CD8-positive, alpha-beta memory T cell (primary cell): Measurements from ENCODE around the gene PLXNA3. TPM values are rescaled to one million over a fixed set of nuclear protein-coding genes. Genes with fewer than 3 reads are reported as not detected.
A peak's percentile ranks its signal among the peaks of the same experiment; 100 is the strongest.

Source experiments
- CTCF ChIA-PET: fragments of 350-600 bp; sonication (Branson Sonifier 250); formaldehyde crosslinking; loops from one replicate; lab custom pipeline; 2021; ENCODE audit warnings: antibody characterized with exemption; lab: Charles Lee
- POLR2A ChIA-PET: fragments of 350-600 bp; sonication (Branson Sonifier 250); formaldehyde crosslinking; loops from one replicate; lab custom pipeline; 2021; ENCODE audit warnings: antibody characterized with exemption; lab: Charles Lee
- DNase-seq, 5 donors: peaks; one replicate each; pipeline versions ENCODE4 v3.0.0 to v3.0.0-alpha.2; 2020 to 2022; ENCODE audit warnings: mixed read lengths in 1 of 5
- H3K27ac ChIP-seq: one replicate; pipeline ENCODE4 v1.7.0; 2013; ENCODE audit warnings: low read depth, mild to moderate bottlenecking, low read length, moderate library complexity
- H3K27me3 ChIP-seq: 2 replicates; pipeline ENCODE4 v1.7.0; 2013; ENCODE audit warnings: low read length, mild to moderate bottlenecking; ENCODE audit not compliant: insufficient read depth, poor library complexity, severe bottlenecking
- H3K36me3 ChIP-seq: 2 replicates; pipeline ENCODE4 v1.7.0; 2013; ENCODE audit warnings: mild to moderate bottlenecking, low read length, moderate library complexity; ENCODE audit not compliant: insufficient read depth
- H3K4me1 ChIP-seq: 2 replicates; pipeline ENCODE4 v1.7.0; 2013; ENCODE audit warnings: mild to moderate bottlenecking, low read length, moderate library complexity; ENCODE audit not compliant: insufficient read depth
- H3K4me3 ChIP-seq: 2 replicates; pipeline ENCODE4 v1.7.0; 2013; ENCODE audit warnings: mild to moderate bottlenecking, low read length
- H3K9me3 ChIP-seq: 2 replicates; pipeline ENCODE4 v1.7.0; 2013; ENCODE audit warnings: mild to moderate bottlenecking, low read length
- H3K27ac Mint-ChIP-seq, 8 donors: one replicate each; pipeline ENCODE4 v1.8.0; 2020 to 2021; ENCODE audit warnings: mixed read lengths in 8 of 8, mild to moderate bottlenecking in 6 of 8, inconsistent platforms in 3 of 8, moderate library complexity in 3 of 8
- H3K27me3 Mint-ChIP-seq, 2 donors: one replicate each; pipeline ENCODE4 v1.8.0; 2020 to 2021; ENCODE audit warnings: mixed read lengths in 2 of 2, mild to moderate bottlenecking in 1 of 2, moderate library complexity in 1 of 2
- H3K36me3 Mint-ChIP-seq, 3 donors: one replicate each; pipeline ENCODE4 v1.8.0; 2020 to 2021; ENCODE audit warnings: mixed read lengths in 3 of 3, inconsistent platforms in 1 of 3, mild to moderate bottlenecking in 1 of 3
- H3K4me1 Mint-ChIP-seq, 3 donors: one replicate each; pipeline ENCODE4 v1.8.0; 2020 to 2021; ENCODE audit warnings: mixed read lengths in 3 of 3, inconsistent platforms in 1 of 3, mild to moderate bottlenecking in 1 of 3
- H3K4me3 Mint-ChIP-seq, 7 donors: one replicate each; pipeline ENCODE4 v1.8.0; 2020 to 2021; ENCODE audit warnings: mixed read lengths in 7 of 7, mild to moderate bottlenecking in 6 of 7, moderate library complexity in 4 of 7, inconsistent platforms in 2 of 7
- H3K9me3 Mint-ChIP-seq, 5 donors: one replicate each; pipeline ENCODE4 v1.8.0; 2020 to 2022; ENCODE audit warnings: mixed read lengths in 5 of 5, mild to moderate bottlenecking in 3 of 5, moderate library complexity in 2 of 5, inconsistent platforms in 1 of 5
- polyA plus RNA-seq: library from polyadenylated mRNA; unstranded; fragments of 300-500 nt; fragmentation: Illumina TruSeq; gene quantifications from one replicate; pipeline ENCODE4 v1.2.3, GENCODE V29; 2021
- total RNA-seq, 2 experiments: library from RNA; stranded (reverse); gene quantifications; one replicate each; pipeline ENCODE4 v1.2.3, GENCODE V29; 2021

PLXNA3 gene
- total and polyA plus RNA-seq, 3 experiments from 2014 or later: 0.79 to 39.2 (median 34.1) TPM

DNA sequence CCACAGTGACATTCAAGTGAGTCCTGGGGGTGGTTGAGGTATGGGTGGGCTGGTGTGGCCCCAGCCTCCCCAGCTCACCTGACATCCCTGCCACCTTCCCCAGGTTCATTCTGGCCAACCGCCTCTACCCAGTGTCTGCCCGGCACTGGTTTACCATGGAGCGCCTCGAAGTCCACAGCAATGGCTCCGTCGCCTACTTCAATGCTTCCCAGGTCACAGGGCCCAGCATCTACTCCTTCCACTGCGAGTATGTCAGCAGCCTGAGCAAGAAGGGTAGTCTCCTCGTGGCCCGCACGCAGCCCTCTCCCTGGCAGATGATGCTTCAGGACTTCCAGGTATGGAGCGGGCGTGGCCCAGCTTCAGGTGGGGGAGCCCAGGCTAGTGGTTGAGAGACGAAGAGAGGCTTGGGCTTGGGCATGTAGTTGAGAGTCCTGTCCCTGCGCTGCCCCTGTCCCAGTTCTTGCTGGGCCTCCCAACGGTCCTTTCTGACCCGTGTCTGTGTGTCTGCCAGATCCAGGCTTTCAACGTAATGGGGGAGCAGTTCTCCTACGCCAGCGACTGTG lies 22.8 kb upstream of the PLXNA3 start:
- ChIA-PET CTCF (no interaction called here), POLR2A (interaction anchor here (1.2 kb wide), 1 partner anchor 23 kb away, joined by 3 read pairs; no protein-coding TSS in a partner anchor)
- H3K4me1 Mint-ChIP-seq: peaks cover 17 to 30% (median 21%) of the 10 kb centered on the region in 3 donors
- no peak overlapping the region for H3K27ac ChIP-seq
- peaks cover 0 to 61% (median 0%) of the 10 kb centered on the region in 3 donors for H3K36me3 Mint-ChIP-seq
- H3K4me3 ChIP-seq: no peak overlapping the region
- H3K9me3 ChIP-seq: no peaks in the 10 kb centered on the region
- peak overlapping the region in 3 of 8 donors; percentile 7 to 95 (median 33) for H3K27ac Mint-ChIP-seq
- H3K27me3 Mint-ChIP-seq: peaks cover 0 to 16% of the 10 kb centered on the region in 2 donors
- no peaks in the 10 kb centered on the region for H3K36me3 ChIP-seq
- no peaks in the 10 kb centered on the region for H3K9me3 Mint-ChIP-seq
- DNase-seq: no peak
- no peaks in the 10 kb centered on the region for H3K27me3 ChIP-seq
- H3K4me1 ChIP-seq: peaks cover 17% of the 10 kb centered on the region
- H3K4me3 Mint-ChIP-seq: peak overlapping the region in 4 of 7 donors; percentile 16 to 61 (median 38)

DNA sequence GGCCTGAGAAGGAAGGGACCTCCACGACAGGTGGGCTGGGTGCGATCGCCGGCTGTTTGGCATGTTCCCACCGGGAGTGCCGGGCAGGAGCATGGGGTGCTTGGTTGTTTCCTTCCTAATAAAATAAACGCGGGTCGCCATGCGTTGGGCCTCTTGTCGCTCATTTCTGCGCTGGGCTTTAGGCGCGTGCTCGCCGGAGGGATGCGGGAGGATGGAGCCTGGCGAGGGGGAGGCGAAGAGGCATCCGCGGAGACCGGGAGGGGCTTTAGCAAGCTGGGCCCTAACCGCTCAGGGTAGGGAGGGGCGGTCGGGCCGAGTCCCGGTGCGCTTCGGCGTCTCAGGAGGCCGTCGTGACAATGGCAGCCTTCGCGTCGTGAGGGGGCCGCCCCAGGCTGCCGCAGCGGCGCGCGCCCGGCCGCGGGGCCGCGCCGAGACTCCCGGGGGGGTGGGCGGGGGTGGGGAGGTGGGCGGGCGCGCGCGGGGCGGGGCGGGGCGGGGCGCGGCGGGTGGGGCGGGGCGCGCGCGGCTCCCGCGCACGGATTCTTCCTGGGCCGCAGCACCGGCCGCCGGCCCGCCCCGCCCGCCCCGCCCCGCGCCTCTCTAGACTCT lies 21.6 kb upstream of the PLXNA3 start:
- Mint-ChIP-seq H3K36me3 (peaks cover 0 to 64% (median 0%) of the 10 kb centered on the region in 3 donors), H3K4me3 (peak overlapping the region; percentile 71 to 90 (median 81)), H3K27ac (peak overlapping the region; percentile 82 to 98 (median 90)), H3K4me1 (peaks cover 14 to 30% (median 16%) of the 10 kb centered on the region in 3 donors), H3K27me3 (peaks cover 0 to 16% of the 10 kb centered on the region in 2 donors), H3K9me3 (no peaks in the 10 kb centered on the region)
- Histone ChIP-seq H3K4me3 (peak overlapping the region; percentile 45), H3K27ac (no peak overlapping the region), H3K27me3 (no peaks in the 10 kb centered on the region), H3K9me3 (no peaks in the 10 kb centered on the region), H3K36me3 (no peaks in the 10 kb centered on the region), H3K4me1 (peaks cover 18% of the 10 kb centered on the region)
- DNase-seq: peak; percentile 50 to 76 (median 54)
- ChIA-PET POLR2A (no interaction called here), CTCF (no interaction called here)

DNA sequence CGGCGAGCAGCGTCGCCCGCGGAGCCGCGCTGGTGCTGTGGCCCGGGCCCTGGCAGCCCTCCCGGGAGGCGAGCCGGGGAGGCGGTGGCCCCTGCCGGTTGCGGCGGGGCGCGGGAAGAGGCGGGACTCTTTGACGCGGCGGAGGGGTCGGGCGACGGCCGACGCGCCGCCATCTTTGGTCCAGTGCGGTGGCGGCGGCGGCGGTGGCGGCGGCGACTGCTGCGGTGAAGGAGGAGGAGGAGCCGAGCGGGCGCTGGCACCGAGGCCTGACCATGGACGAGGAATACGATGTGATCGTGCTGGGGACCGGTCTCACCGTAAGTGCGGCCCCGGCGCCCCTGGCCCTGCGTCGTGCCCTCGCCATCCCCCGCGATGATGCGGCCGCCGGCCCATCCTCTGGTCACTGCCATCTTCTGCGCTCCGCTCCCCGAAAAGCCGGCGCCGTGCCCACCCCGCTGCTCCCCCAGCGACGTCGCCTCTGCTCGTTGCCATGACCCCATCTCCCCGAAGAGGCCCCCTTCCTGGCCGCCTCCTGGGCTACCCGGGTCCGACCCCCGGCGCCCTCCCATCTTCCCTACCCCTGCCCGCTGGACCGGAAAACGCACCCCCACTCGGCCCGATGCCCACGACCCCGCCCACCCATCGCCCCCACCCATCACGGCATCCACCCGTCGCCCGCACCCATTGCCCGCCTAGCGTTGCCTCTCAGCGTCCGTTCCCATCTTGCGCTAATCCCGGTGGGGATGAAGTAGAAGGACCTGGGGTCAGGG lies 20.9 kb upstream of the PLXNA3 start, which contains the start of gene GDI1:
TSS of gene GDI1 (plus strand) at position 172 of the 770 bp plus-strand sequence. CDS start at position 273, 101 bp downstream.
- H3K4me3 Mint-ChIP-seq: peak within 1 kb of the TSS; percentile 81 to 94 (median 86)
- H3K4me1 Mint-ChIP-seq: peaks cover 20 to 34% (median 22%) of the 10 kb centered on the region in 3 donors
- peaks cover 0 to 64% (median 0%) of the 10 kb centered on the region in 3 donors for H3K36me3 Mint-ChIP-seq
- peak within 1 kb of the TSS; percentile 58 for H3K4me3 ChIP-seq
- peak within 1 kb of the TSS; percentile 31 for H3K27ac ChIP-seq
- no peaks in the 10 kb centered on the region for H3K36me3 ChIP-seq
- ChIA-PET POLR2A (no interaction called here), CTCF (no interaction called here)
- H3K27me3 Mint-ChIP-seq: peaks cover 0 to 16% of the 10 kb centered on the region in 2 donors
- peaks cover 24% of the 10 kb centered on the region for H3K4me1 ChIP-seq
- H3K27ac Mint-ChIP-seq: peak within 1 kb of the TSS; percentile 87 to 98 (median 92)
- no peaks in the 10 kb centered on the region for H3K9me3 Mint-ChIP-seq
- no peaks in the 10 kb centered on the region for H3K9me3 ChIP-seq
- H3K27me3 ChIP-seq: no peaks in the 10 kb centered on the region
- DNase-seq: peak; percentile 56 to 76 (median 61)

DNA sequence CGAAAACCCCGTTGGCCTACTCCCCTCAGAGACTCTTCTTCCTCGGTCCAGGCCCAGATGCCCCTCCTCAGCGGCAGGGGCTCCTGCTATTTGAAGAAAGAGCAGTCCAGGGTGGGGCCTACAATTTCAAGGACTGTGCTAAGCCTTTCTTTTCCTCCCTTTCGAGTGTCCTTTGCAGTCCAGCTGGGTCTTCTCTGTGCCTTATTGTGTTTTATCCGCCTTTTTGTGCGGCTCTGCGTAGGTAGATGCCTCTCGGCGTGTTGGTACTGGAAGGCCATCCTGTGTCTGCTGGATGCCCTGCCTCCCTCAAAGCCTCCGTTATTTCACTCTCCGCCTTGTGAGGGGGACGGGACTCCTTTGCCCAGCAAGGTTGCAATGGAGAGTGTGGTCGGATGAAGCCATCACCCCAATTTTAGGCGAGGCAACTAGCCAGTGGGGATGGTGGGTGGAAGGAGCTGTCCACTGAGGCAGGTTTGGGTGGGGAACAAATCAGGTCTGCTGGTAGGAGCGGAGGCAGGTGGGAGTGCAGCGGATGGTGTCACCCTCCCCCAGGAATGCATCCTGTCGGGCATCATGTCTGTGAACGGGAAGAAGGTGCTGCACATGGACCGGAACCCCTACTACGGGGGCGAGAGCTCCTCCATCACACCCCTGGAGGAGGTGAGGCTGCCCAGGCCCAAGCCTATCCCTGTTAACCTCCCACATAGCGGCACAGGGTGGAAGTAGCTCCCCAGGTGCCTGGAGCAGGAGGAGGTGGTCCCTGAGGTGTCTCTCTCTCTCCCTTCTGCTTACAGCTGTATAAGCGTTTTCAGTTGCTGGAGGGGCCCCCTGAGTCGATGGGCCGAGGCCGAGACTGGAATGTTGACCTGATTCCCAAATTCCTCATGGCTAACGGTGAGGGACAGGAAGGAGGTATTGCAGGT lies 19.8 kb upstream of the PLXNA3 start:
- Histone ChIP-seq H3K36me3 (no peaks in the 10 kb centered on the region), H3K27ac (peak overlapping the region; percentile 31), H3K4me1 (peaks cover 24% of the 10 kb centered on the region), H3K4me3 (peak overlapping the region; percentile 58), H3K9me3 (no peaks in the 10 kb centered on the region), H3K27me3 (no peaks in the 10 kb centered on the region)
- no peak for DNase-seq
- Mint-ChIP-seq H3K4me1 (peaks cover 20 to 39% (median 22%) of the 10 kb centered on the region in 3 donors), H3K27ac (peak overlapping the region; percentile 66 to 97 (median 88)), H3K27me3 (peaks cover 0 to 16% of the 10 kb centered on the region in 2 donors), H3K9me3 (no peaks in the 10 kb centered on the region), H3K36me3 (peaks cover 0 to 59% (median 0%) of the 10 kb centered on the region in 3 donors), H3K4me3 (peak overlapping the region; percentile 81 to 94 (median 86))
- CTCF ChIA-PET: no interaction called here
- POLR2A ChIA-PET: no interaction called here

DNA sequence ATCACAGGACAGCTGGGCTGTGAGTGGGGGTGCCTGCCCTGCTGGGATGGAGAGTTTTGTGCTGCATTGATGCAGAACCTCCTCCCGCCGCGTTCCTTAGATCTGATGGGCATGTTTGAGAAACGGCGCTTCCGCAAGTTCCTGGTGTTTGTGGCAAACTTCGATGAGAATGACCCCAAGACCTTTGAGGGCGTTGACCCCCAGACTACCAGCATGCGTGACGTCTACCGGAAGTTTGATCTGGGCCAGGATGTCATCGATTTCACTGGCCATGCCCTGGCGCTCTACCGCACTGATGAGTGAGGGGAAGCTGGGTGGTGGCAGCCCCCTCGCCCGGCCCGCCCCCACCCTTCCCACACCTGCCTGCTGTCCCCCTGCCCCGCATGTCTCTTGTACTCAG lies 18.2 kb upstream of the PLXNA3 start:
- ChIA-PET POLR2A (no interaction called here), CTCF (no interaction called here)
- Histone ChIP-seq H3K4me3 (no peak overlapping the region), H3K27me3 (no peaks in the 10 kb centered on the region), H3K27ac (no peak overlapping the region), H3K4me1 (peaks cover 33% of the 10 kb centered on the region), H3K36me3 (no peaks in the 10 kb centered on the region), H3K9me3 (no peaks in the 10 kb centered on the region)
- DNase-seq: no peak
- peaks cover 0 to 12% of the 10 kb centered on the region in 2 donors for H3K27me3 Mint-ChIP-seq
- peak overlapping the region in 3 of 8 donors; percentile 47 to 90 (median 64) for H3K27ac Mint-ChIP-seq
- H3K4me3 Mint-ChIP-seq: peak overlapping the region in 1 of 7 donors; percentile 31
- H3K36me3 Mint-ChIP-seq: peaks cover 0 to 47% (median 0%) of the 10 kb centered on the region in 3 donors
- H3K9me3 Mint-ChIP-seq: no peaks in the 10 kb centered on the region
- peaks cover 20 to 43% (median 22%) of the 10 kb centered on the region in 3 donors for H3K4me1 Mint-ChIP-seq

DNA sequence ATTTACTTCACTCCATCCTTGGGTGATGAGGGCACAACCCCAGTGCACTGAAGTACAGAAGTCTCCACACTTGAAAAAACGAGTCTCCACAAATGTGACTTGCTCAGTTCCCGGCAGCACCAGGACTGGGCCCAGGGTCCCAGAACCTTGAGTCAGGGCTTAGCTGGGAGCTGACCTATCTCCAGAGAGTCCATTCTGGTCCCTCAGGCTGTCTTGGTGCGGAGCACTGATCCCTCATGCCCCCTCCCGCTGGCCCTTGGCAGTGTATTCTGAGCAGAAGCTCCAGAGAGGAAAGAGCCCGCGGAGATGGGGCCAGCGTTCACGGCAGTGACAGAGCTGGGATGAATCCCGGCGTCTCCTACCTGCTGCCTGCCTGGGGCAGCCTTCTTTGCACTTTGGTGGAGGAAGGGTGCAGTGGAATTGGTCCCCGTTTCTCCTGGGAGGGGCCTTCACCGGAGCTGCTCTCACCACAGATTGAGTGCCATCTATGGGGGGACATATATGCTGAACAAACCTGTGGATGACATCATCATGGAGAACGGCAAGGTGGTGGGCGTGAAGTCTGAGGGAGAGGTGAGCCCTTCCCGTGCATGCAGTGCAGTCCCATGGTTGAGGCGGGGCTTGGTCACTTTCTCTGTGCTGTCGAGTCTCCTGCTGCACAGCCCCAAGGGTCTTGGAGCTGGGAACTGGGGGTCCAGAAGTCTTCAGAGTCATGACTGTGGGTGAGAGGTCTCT lies 17.3 kb upstream of the PLXNA3 start:
- H3K9me3 Mint-ChIP-seq: no peaks in the 10 kb centered on the region
- H3K4me3 ChIP-seq: no peak overlapping the region
- ChIA-PET CTCF (interaction anchor here (1.5 kb wide), 1 partner anchor 42 kb away, joined by 6 read pairs; the partner anchor contains the start of gene RPL10), POLR2A (interaction anchor here (0.6 kb wide), 1 partner anchor 17 kb away, joined by 3 read pairs; the partner anchor contains the start of gene PLXNA3)
- H3K27ac Mint-ChIP-seq: peak overlapping the region in 7 of 8 donors; percentile 37 to 93 (median 87)
- peaks cover 20 to 47% (median 23%) of the 10 kb centered on the region in 3 donors for H3K4me1 Mint-ChIP-seq
- H3K36me3 Mint-ChIP-seq: peaks cover 0 to 40% (median 0%) of the 10 kb centered on the region in 3 donors
- no peak overlapping the region for H3K27ac ChIP-seq
- H3K27me3 ChIP-seq: no peaks in the 10 kb centered on the region
- peaks cover 0 to 12% of the 10 kb centered on the region in 2 donors for H3K27me3 Mint-ChIP-seq
- peak overlapping the region in 3 of 7 donors; percentile 48 to 73 (median 65) for H3K4me3 Mint-ChIP-seq
- peaks cover 38% of the 10 kb centered on the region for H3K4me1 ChIP-seq
- no peak for DNase-seq
- no peaks in the 10 kb centered on the region for H3K9me3 ChIP-seq
- no peaks in the 10 kb centered on the region for H3K36me3 ChIP-seq
